ENCODE results near the gene CNTN3. TPM values are rescaled to one million over a fixed set of nuclear protein-coding genes. Genes with fewer than 3 reads are reported as not detected.

CNTN3 gene
- total RNA-seq, 1 donor from 2014 or later: 0.96 TPM

- DNase-seq (ENCODE audit: low spot score): no peak
These were observed 3.3 kb downstream of the CNTN3 start for GRCh38 chr3:74611206-74611605.

- no peak for DNase-seq (ENCODE audit: low spot score)
These were observed 6.7 kb downstream of the CNTN3 start for GRCh38 chr3:74607803-74608202.

- DNase-seq (ENCODE audit: low spot score): no peak
These were observed 7.5 kb downstream of the CNTN3 start for GRCh38 chr3:74606996-74607395.

- no peak for DNase-seq (ENCODE audit: low spot score)
These were observed 9.0 kb downstream of the CNTN3 start for GRCh38 chr3:74605437-74605836.

- no peak for DNase-seq (ENCODE audit: low spot score)
These were observed 11.2 kb downstream of the CNTN3 start for GRCh38 chr3:74603292-74603691.

- no peak for DNase-seq (ENCODE audit: low spot score)
These were observed 12.0 kb downstream of the CNTN3 start for GRCh38 chr3:74602471-74602870.

GRCh38 chr3:74601793-74602192 lies 12.7 kb downstream of the CNTN3 start:
- DNase-seq (ENCODE audit: low spot score): no peak

GRCh38 chr3:74599564-74599963 lies 14.9 kb downstream of the CNTN3 start:
- no peak for DNase-seq (ENCODE audit: low spot score)

- no peak for DNase-seq (ENCODE audit: low spot score)
These were observed 21.3 kb downstream of the CNTN3 start for GRCh38 chr3:74593152-74593551.

- no peak for DNase-seq (ENCODE audit: low spot score)
These were observed 22.1 kb downstream of the CNTN3 start for GRCh38 chr3:74592359-74592758.

- no peak for DNase-seq (ENCODE audit: low spot score)
These were observed 22.5 kb downstream of the CNTN3 start for GRCh38 chr3:74591946-74592345.

GRCh38 chr3:74591342-74591741 lies 23.1 kb downstream of the CNTN3 start:
- DNase-seq (ENCODE audit: low spot score): no peak

GRCh38 chr3:74590620-74591262 lies 23.7 kb downstream of the CNTN3 start:
- no peak for DNase-seq (ENCODE audit: low spot score)

GRCh38 chr3:74584782-74585181 lies 29.7 kb downstream of the CNTN3 start:
- no peak for DNase-seq (ENCODE audit: low spot score)

- DNase-seq (ENCODE audit: low spot score): no peak
These were observed 31.5 kb downstream of the CNTN3 start for GRCh38 chr3:74582982-74583381.

GRCh38 chr3:74575857-74576256 lies 38.6 kb downstream of the CNTN3 start:
- no peak for DNase-seq (ENCODE audit: low spot score)

- DNase-seq (ENCODE audit: low spot score): no peak
These were observed 43.3 kb downstream of the CNTN3 start for GRCh38 chr3:74571118-74571517.
